ENCODE measurements around the gene MCTP2.

Gene MCTP2

GRCh38 chr15:94230431-94230882 lies 904 bp upstream of the MCTP2 start:
- H3K27me3 ChIP-seq (ENCODE audit: insufficient read depth, low read depth, severe bottlenecking) = peaks cover 66% of the 10 kb centered on the region
- no peaks in the 10 kb centered on the region for H3K9me3 ChIP-seq (ENCODE audit: severe bottlenecking)
- no peak overlapping the region for H3K4me3 ChIP-seq (ENCODE audit: low read depth, low read length)
- no peak overlapping the region for H3K27ac ChIP-seq
- no peak for DNase-seq
- H3K36me3 ChIP-seq = no peaks in the 10 kb centered on the region
- no peak for TF ChIP-seq CTCF (IDR thresholded peaks at IDR 0.05; ENCODE audit: low read depth, low read length)

GRCh38 chr15:94231723-94232468 lies 535 bp downstream of the MCTP2 start:
- TF ChIP-seq CTCF (IDR thresholded peaks at IDR 0.05; ENCODE audit: low read depth, low read length) = no peak
- H3K9me3 ChIP-seq (ENCODE audit: severe bottlenecking) = no peaks in the 10 kb centered on the region
- peaks cover 66% of the 10 kb centered on the region for H3K27me3 ChIP-seq (ENCODE audit: insufficient read depth, low read depth, severe bottlenecking)
- no peak for DNase-seq
- no peak overlapping the region for H3K27ac ChIP-seq
- H3K36me3 ChIP-seq = no peaks in the 10 kb centered on the region
- no peak overlapping the region for H3K4me3 ChIP-seq (ENCODE audit: low read depth, low read length)

GRCh38 chr15:94233441-94233840 lies 2.1 kb downstream of the MCTP2 start:
- H3K27ac ChIP-seq = no peak overlapping the region
- H3K36me3 ChIP-seq = no peaks in the 10 kb centered on the region
- TF ChIP-seq CTCF (IDR thresholded peaks at IDR 0.05; ENCODE audit: low read depth, low read length) = no peak
- no peak for DNase-seq
- H3K4me3 ChIP-seq (ENCODE audit: low read depth, low read length) = no peak overlapping the region
- H3K27me3 ChIP-seq (ENCODE audit: insufficient read depth, low read depth, severe bottlenecking) = peaks cover 58% of the 10 kb centered on the region
- H3K9me3 ChIP-seq (ENCODE audit: severe bottlenecking) = no peaks in the 10 kb centered on the region

GRCh38 chr15:94234300-94234699 lies 2.9 kb downstream of the MCTP2 start:
- Histone ChIP-seq H3K4me3 (ENCODE audit: low read depth, low read length) (no peak overlapping the region), H3K27ac (no peak overlapping the region), H3K27me3 (ENCODE audit: insufficient read depth, low read depth, severe bottlenecking) (peaks cover 51% of the 10 kb centered on the region), H3K9me3 (ENCODE audit: severe bottlenecking) (no peaks in the 10 kb centered on the region), H3K36me3 (no peaks in the 10 kb centered on the region)
- DNase-seq = no peak
- no peak for TF ChIP-seq CTCF (IDR thresholded peaks at IDR 0.05; ENCODE audit: low read depth, low read length)

- TF ChIP-seq CTCF (IDR thresholded peaks at IDR 0.05; ENCODE audit: low read depth, low read length) = no peak
- no peak for DNase-seq
These were observed 3.7 kb downstream of the MCTP2 start for GRCh38 chr15:94235041-94235440.

GRCh38 chr15:94235646-94236045 lies 4.3 kb downstream of the MCTP2 start:
- TF ChIP-seq CTCF (IDR thresholded peaks at IDR 0.05; ENCODE audit: low read depth, low read length) = no peak
- H3K27me3 ChIP-seq (ENCODE audit: insufficient read depth, low read depth, severe bottlenecking) = peaks cover 37% of the 10 kb centered on the region
- H3K9me3 ChIP-seq (ENCODE audit: severe bottlenecking) = no peaks in the 10 kb centered on the region
- H3K4me3 ChIP-seq (ENCODE audit: low read depth, low read length) = no peak overlapping the region
- no peaks in the 10 kb centered on the region for H3K36me3 ChIP-seq
- no peak overlapping the region for H3K27ac ChIP-seq
- no peak for DNase-seq

More at GRCh38 chr15:94235041-94235440, 3.7 kb downstream of the MCTP2 start:
- H3K27ac ChIP-seq = no peak overlapping the region
- H3K4me3 ChIP-seq (ENCODE audit: low read depth, low read length) = no peak overlapping the region
- no peaks in the 10 kb centered on the region for H3K36me3 ChIP-seq
- no peaks in the 10 kb centered on the region for H3K9me3 ChIP-seq (ENCODE audit: severe bottlenecking)
- H3K27me3 ChIP-seq (ENCODE audit: insufficient read depth, low read depth, severe bottlenecking) = peaks cover 43% of the 10 kb centered on the region

Measured in WERI-Rb-1 (cell line).